ENCODE data around the gene MRPS34.

Gene MRPS34

GRCh38 chr16:1781254-1781653 lies 8.3 kb upstream of the MRPS34 start:
- DNase-seq: no peak

- DNase-seq: no peak
These were observed 7.7 kb upstream of the MRPS34 start for GRCh38 chr16:1780677-1781072.

- no peak for DNase-seq
These were observed 7.1 kb upstream of the MRPS34 start for GRCh38 chr16:1779741-1780676.

- no peak for DNase-seq
These were observed 6.3 kb upstream of the MRPS34 start for GRCh38 chr16:1779234-1779701.

GRCh38 chr16:1778200-1779179 lies 5.6 kb upstream of the MRPS34 start:
- no peak for DNase-seq

- no peak for DNase-seq
These were observed 4.7 kb upstream of the MRPS34 start for GRCh38 chr16:1777375-1778199.

GRCh38 chr16:1776991-1777374 lies 4.0 kb upstream of the MRPS34 start:
- DNase-seq: no peak

- no peak for DNase-seq
These were observed 3.7 kb upstream of the MRPS34 start for GRCh38 chr16:1776672-1776955.

- DNase-seq: no peak
These were observed 3.1 kb upstream of the MRPS34 start for GRCh38 chr16:1775846-1776671.

GRCh38 chr16:1775006-1775845 lies 2.3 kb upstream of the MRPS34 start:
- DNase-seq: no peak

- no peak for DNase-seq
These were observed 1.5 kb upstream of the MRPS34 start for GRCh38 chr16:1774448-1774780.

- DNase-seq: no peak
These were observed 941 bp upstream of the MRPS34 start for GRCh38 chr16:1773703-1774447.

- DNase-seq: no peak
These were observed 499 bp downstream of the MRPS34 start, which contains the start of gene EME2 for GRCh38 chr16:1772362-1772907. Gene EME2 (plus strand): TSS chr16:1772810. CDS start chr16:1773228, 418 bp downstream.

GRCh38 chr16:1771864-1772361 lies 1.0 kb downstream of the MRPS34 start:
- no peak for DNase-seq

GRCh38 chr16:1771188-1771863 lies 1.6 kb downstream of the MRPS34 start, which contains the start of gene NME3:
Gene NME3 (minus strand): TSS chr16:1771543. CDS start chr16:1771534, 9 bp downstream.
- no peak for DNase-seq

- no peak for DNase-seq
These were observed 2.4 kb downstream of the MRPS34 start for GRCh38 chr16:1770328-1771187.

GRCh38 chr16:1769402-1770300 lies 3.3 kb downstream of the MRPS34 start:
- no peak for DNase-seq

Data from NCI-H1048 (cell line).